ENCODE measurements around the gene DDTL.
"Not testable (repeated sequence)": the region's sequence is repeated elsewhere in the genome, so short reads cannot be mapped to it uniquely, and the experiment has no call there.

Gene DDTL

GRCh38 chr22:23970816-23971486, 4.3 kb downstream of the DDTL start:
- no peak for DNase-seq

GRCh38 chr22:23971927-23972326, 5.2 kb downstream of the DDTL start:
- not testable (repeated sequence) for DNase-seq

GRCh38 chr22:23974345-23974744, 7.7 kb downstream of the DDTL start, which contains the start of gene DDT:
Gene DDT (minus strand): TSS chr22:23974441. CDS start chr22:23974414, 27 bp downstream.
- not testable (repeated sequence) for DNase-seq

GRCh38 chr22:23974836-23975352, 8.2 kb downstream of the DDTL start:
- not testable (repeated sequence) for DNase-seq

- DNase-seq, result not testable (repeated sequence)
These were observed 10.6 kb downstream of the DDTL start for GRCh38 chr22:23977304-23977703.

GRCh38 chr22:23979557-23980240, 13.0 kb downstream of the DDTL start, which contains the start of gene GSTT2:
Gene GSTT2 (plus strand): TSS chr22:23980134.
- not testable (repeated sequence) for DNase-seq

- DNase-seq, result not testable (repeated sequence)
These were observed 13.9 kb downstream of the DDTL start for GRCh38 chr22:23980567-23980966.

- peak in 1 of 5 experiments; percentile 59 for DNase-seq
These were observed 17.7 kb downstream of the DDTL start for GRCh38 chr22:23984430-23984829.

- not testable (repeated sequence) for DNase-seq
These were observed 19.4 kb downstream of the DDTL start for GRCh38 chr22:23986089-23986488.

- DNase-seq, result not testable (repeated sequence)
These were observed 20.0 kb downstream of the DDTL start for GRCh38 chr22:23986538-23987178.

- DNase-seq, result not testable (repeated sequence)
These were observed 23.0 kb downstream of the DDTL start for GRCh38 chr22:23989583-23990244.

GRCh38 chr22:23993080-23993479, 26.4 kb downstream of the DDTL start:
- DNase-seq, result not testable (repeated sequence)

GRCh38 chr22:23993581-23994177, 27.0 kb downstream of the DDTL start:
- not testable (repeated sequence) for DNase-seq

- DNase-seq, result no peak
These were observed 30.4 kb downstream of the DDTL start for GRCh38 chr22:23997092-23997491.

- DNase-seq, result not testable (repeated sequence)
These were observed 33.1 kb downstream of the DDTL start for GRCh38 chr22:23999779-24000178.

- DNase-seq, result no peak
These were observed 34.6 kb downstream of the DDTL start for GRCh38 chr22:24001314-24001713.

- DNase-seq, result no peak
These were observed 35.6 kb downstream of the DDTL start for GRCh38 chr22:24002272-24002671.

GRCh38 chr22:24002851-24003250, 36.2 kb downstream of the DDTL start:
- DNase-seq, result no peak

GRCh38 chr22:24003887-24004286, 37.2 kb downstream of the DDTL start:
- DNase-seq, result no peak

GRCh38 chr22:24005201-24005600, 38.5 kb downstream of the DDTL start, which contains the start of gene GSTT4:
Gene GSTT4 (minus strand): TSS chr22:24005453. CDS start chr22:24005356, 97 bp downstream.
- no peak for DNase-seq

GRCh38 chr22:24006207-24006913, 39.7 kb downstream of the DDTL start:
- no peak for DNase-seq

GRCh38 chr22:24006914-24007214, 40.2 kb downstream of the DDTL start:
- DNase-seq, result no peak

Data from T-helper 2 cell (primary cell).